ENCODE results near the gene SORT1. TPM values are rescaled to one million over a fixed set of nuclear protein-coding genes. Genes with fewer than 3 reads are reported as not detected.

SORT1 gene
- total RNA-seq, 1 experiment from 2014 or later = 47.9 TPM

DNA sequence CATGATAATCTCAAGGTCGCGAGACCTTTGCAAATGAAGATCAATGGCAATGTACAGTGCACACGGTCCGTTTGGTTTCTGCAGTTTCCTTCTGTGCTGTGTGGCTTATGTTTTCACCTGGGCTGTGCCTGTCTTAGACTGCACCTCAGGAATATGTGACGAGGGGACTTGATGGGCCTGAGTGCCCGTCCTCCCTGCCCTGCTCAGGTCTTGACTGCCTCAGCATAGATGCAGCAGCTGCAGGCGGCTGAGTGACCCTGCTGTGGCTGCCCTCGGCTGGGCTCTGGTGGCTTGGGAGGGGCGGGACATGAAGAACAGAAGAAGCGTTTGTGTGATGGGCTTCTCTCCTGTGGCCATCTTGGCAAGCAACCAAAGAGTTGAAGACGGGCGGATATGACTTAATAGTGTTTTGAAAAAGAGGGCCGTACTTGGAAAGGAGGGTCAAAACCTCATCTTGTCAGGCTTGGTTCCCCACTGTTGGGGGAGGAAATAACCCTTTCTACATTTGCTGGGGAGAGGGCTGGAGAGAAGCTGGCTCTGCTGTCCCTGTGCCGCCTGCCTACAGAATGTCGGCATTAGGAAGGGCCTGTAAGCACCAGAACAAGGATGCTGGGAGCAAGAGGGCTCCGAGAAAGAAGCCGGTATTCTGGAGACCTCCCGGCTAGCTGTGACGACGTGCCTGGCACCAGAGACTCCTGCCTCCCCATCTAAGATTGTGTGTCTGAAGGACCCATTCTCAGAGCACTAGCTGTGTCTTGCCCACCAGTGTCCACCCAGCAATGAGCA, 98.0 kb downstream of the SORT1 start:
- Histone ChIP-seq H3K23me2 (ENCODE audit: insufficient read length, low read depth, low read length, poor library complexity, severe bottlenecking) (no peaks in the 10 kb centered on the region), H3K4me1 (ENCODE audit: insufficient read depth, low read length) (no peaks in the 10 kb centered on the region), H3K79me1 (ENCODE audit: insufficient read depth, low read depth, low read length, poor library complexity, severe bottlenecking) (no peaks in the 10 kb centered on the region), H3K23ac (ENCODE audit: insufficient read length, low read depth, low read length) (no peak overlapping the region), H2AK5ac (ENCODE audit: insufficient read length, low read length) (no peak overlapping the region), H3K56ac (ENCODE audit: insufficient read length, low read depth, low read length) (no peak overlapping the region), H2BK15ac (ENCODE audit: low read depth, low read length) (no peak overlapping the region), H4K91ac (ENCODE audit: insufficient read length, low read depth, low read length) (no peak overlapping the region), H3K9ac (ENCODE audit: extremely low read depth, insufficient read length, low read length) (no peak overlapping the region), H2BK12ac (ENCODE audit: insufficient read length, low read depth, low read length) (no peak overlapping the region), H3K27me3 (ENCODE audit: insufficient read depth, low read length) (no peaks in the 10 kb centered on the region), H4K5ac (ENCODE audit: insufficient read length, low read depth, low read length) (no peak overlapping the region), H3T11ph (ENCODE audit: low read length) (no peak overlapping the region), H3K79me2 (ENCODE audit: insufficient read depth, low read length) (no peaks in the 10 kb centered on the region), H3K9me3 (ENCODE audit: control insufficient read depth, low read depth, low read length) (no peaks in the 10 kb centered on the region), H3K18ac (ENCODE audit: insufficient read length, low read depth, low read length) (no peak overlapping the region), H4K8ac (replicated peaks; ENCODE audit: insufficient read length, low read depth, low read length) (no peak overlapping the region), H2BK20ac (ENCODE audit: low read depth, low read length, poor library complexity, severe bottlenecking) (no peak overlapping the region), H3K4me2 (ENCODE audit: insufficient read depth, insufficient read length, low read length) (no peak overlapping the region), H3K27ac (ENCODE audit: insufficient read length, low read depth, low read length) (no peak overlapping the region), H3K14ac (ENCODE audit: insufficient read depth, low read length) (peak overlapping the region; percentile 31; the same call in 1 of the 2 replicates), H2BK5ac (ENCODE audit: insufficient read length, low read length) (no peak overlapping the region), H4K20me1 (ENCODE audit: control insufficient read depth, insufficient read depth, insufficient read length) (no peaks in the 10 kb centered on the region), H2AFZ (ENCODE audit: low read length) (no peak overlapping the region), H2BK120ac (ENCODE audit: low read depth, low read length, poor library complexity, severe bottlenecking) (no peak overlapping the region), H3K4ac (ENCODE audit: low read depth, low read length) (no peak overlapping the region)
- Mint-ChIP-seq H3K27me3 (ENCODE audit: low read depth) (no peaks in the 10 kb centered on the region; the same call in none of the 2 replicates), H3K9me3 (no peaks in the 10 kb centered on the region), H3K27ac (no peak overlapping the region; a peak in 1 of 7 replicates), H3K4me3 (no peak overlapping the region), H3K36me3 (ENCODE audit: insufficient read depth in 1 of 3, low read depth in 3 of 3) (no peaks in the 10 kb centered on the region), H3K4me1 (peaks cover 9 to 12% of the 10 kb centered on the region in 2 experiments)
- WGBS (ENCODE audit: extremely low coverage, insufficient read length, low lambda C conversion rate) = no CpG with 5 or more reads among the region's 20 CpGs
- TF ChIP-seq, protein P1, sequence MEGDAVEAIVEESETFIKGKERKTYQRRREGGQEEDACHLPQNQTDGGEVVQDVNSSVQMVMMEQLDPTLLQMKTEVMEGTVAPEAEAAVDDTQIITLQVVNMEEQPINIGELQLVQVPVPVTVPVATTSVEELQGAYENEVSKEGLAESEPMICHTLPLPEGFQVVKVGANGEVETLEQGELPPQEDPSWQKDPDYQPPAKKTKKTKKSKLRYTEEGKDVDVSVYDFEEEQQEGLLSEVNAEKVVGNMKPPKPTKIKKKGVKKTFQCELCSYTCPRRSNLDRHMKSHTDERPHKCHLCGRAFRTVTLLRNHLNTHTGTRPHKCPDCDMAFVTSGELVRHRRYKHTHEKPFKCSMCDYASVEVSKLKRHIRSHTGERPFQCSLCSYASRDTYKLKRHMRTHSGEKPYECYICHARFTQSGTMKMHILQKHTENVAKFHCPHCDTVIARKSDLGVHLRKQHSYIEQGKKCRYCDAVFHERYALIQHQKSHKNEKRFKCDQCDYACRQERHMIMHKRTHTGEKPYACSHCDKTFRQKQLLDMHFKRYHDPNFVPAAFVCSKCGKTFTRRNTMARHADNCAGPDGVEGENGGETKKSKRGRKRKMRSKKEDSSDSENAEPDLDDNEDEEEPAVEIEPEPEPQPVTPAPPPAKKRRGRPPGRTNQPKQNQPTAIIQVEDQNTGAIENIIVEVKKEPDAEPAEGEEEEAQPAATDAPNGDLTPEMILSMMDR (conservative IDR thresholded peaks at IDR 0.05) = no peak
- DNase-seq = no peak
